GM18951 (cell line): ENCODE measurements around the gene GET4.

Experiments
- POLR2A ChIP-seq: IDR thresholded peaks from 4 replicates; pipeline ENCODE4 v1.6.1; 2011; ENCODE audit warnings: mild to moderate bottlenecking; ENCODE audit not compliant: insufficient read length, insufficient read depth; ENCODE audit errors: extremely low read depth
- in situ Hi-C: fragments of 300-500 bp; cut with MboI; formaldehyde crosslinking; loops from one replicate; pipeline ENCODE4 v1.12.0; 2022; ENCODE audit warnings: low sequenced_read_pairs, mixed read lengths, inconsistent platforms; ENCODE audit not compliant: unreplicated experiment

Gene GET4

DNA sequence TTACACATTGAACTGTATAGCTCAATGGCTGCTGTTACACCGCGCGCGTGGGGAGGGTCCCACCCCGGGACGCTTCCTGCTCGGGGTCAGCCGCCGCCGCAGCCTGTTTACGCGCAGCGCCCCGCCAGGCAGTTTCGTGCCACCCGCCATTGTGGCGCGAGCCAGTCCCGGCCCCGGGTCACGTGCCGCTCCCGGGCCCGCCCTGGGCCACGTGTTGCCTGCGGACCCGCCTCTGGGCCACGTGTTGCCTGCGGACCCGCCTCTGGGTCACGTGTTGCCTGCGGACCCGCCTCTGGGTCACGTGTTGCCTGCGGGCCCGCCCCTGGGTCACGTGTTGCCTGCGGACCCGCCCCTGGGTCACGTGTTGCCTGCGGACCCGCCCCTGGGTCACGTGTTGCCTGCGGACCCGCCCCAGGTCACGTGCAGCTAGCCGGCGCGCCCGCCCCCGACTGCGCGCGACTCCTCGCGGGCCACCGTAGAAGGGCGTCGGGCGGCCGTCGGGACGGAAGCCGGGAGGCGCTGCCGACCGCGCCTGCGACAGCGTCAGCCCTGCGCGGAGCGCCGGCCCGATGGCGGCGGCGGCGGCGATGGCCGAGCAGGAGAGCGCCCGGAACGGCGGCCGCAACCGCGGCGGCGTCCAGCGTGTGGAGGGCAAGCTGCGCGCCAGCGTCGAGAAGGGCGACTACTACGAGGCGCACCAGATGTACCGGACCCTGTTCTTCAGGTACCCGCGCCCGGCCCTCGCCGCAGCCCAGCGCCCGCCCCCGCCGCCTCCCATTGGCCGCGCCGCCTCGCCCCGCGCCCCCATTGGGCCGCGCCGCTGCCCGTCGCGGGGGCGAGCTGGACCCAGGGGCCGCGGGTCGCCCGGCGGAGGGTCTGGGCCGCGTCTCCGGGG lies at the start of gene GET4:
TSS of gene GET4 (plus strand) at position 478 of the 895 bp plus-strand sequence. CDS start at position 570, 92 bp downstream.
- in situ Hi-C loops = no loop called here
- TF ChIP-seq POLR2A = peak; percentile 91

- TF ChIP-seq POLR2A = no peak
- in situ Hi-C loops = no loop called here
Measured at GRCh38 chr7:828793-829561, 47.4 kb upstream of the GET4 start.

DNA sequence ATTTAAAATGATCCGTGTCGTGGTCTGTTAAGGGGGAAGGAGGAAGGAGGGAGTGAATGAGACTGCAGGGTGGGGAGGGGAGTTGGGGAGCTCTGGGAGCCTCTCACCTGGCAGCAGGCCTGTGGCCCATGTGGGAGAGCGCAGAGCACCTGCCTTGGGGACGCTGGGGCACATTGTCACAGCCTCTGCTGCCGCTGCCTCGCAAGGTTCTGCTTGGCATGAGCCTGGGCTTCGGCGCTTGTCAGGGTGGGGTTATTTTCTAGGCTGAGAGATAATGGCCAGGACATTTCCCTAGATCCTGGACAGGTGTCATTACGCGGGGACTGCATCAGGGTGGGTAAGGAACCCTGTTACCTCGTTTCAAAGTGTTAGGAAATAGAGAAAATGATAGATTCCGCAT lies 46.3 kb upstream of the GET4 start:
- TF ChIP-seq POLR2A = no peak
- in situ Hi-C loops = no loop called here

DNA sequence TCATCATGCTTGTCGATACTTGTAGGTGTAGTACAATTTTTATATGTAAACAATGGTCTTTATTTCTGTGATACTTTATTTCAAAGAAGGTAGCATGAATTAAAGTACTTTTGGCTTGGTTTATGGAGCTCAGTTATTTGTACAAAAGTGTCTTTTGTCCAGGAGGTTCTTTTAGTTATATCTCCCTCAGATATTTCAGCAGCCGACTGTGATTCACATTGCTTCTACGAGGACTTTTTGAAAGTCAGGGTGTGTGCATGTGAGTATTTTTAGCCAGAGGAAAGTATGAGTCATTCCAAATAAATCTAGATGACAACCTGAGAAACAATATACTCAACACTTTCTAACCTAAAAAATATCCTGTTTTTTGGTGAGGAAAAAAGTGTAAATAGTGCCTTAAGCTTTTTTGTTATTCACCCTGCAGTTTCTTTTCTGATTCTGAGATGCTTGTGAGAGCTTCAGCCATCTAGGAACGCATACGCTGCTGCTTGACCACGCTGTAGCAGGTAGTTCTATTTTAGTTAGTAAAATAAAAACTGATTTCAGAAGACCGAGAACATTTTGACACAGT lies 44.7 kb upstream of the GET4 start:
- TF ChIP-seq POLR2A = no peak
- in situ Hi-C loops = no loop called here

DNA sequence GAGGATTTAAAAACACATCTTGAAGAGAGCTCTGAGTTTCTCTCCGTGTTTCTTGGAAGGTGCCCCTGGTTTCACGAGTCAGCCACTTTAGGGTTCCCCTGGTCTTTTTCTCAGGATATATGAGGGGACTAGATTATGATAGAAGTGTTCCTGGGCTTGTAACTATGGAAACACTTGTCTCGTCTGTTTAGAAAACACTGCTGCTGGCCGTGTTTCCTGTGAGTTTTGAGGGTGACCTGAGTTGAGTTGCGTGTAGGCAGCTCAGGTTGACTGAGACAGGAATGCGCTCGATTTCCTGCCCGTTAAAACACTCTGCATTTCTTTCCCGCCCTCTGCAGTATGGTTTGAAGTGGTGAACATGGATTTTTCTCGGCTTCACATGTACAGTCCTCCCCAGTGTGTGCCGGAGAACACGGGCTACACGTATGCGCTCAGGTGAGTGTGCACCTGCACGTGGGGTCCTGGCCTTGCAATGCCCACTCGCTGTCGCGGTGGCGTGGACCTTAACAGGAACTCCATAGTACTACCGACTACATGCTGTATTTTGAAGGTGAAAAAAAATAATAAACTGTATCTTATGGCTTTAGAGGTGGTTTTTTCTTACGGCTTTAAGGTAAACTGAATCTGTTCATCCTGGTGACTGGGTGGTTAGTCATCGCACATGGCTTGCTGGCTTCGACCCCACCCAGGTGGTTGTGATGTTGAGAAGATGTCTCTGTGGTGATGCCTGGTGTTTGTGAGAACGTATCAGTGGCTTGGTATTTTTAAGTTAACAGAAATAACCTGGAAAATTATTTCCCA lies 44.0 kb upstream of the GET4 start, which contains the start of gene SUN1:
TSS of gene SUN1 (plus strand) at position 310 of the 801 bp plus-strand sequence. CDS start at position 359, 49 bp downstream.
- in situ Hi-C loops = no loop called here
- no peak for TF ChIP-seq POLR2A

- in situ Hi-C loops = no loop called here
- no peak for TF ChIP-seq POLR2A
Measured at GRCh38 chr7:832968-833424, 43.4 kb upstream of the GET4 start.

DNA sequence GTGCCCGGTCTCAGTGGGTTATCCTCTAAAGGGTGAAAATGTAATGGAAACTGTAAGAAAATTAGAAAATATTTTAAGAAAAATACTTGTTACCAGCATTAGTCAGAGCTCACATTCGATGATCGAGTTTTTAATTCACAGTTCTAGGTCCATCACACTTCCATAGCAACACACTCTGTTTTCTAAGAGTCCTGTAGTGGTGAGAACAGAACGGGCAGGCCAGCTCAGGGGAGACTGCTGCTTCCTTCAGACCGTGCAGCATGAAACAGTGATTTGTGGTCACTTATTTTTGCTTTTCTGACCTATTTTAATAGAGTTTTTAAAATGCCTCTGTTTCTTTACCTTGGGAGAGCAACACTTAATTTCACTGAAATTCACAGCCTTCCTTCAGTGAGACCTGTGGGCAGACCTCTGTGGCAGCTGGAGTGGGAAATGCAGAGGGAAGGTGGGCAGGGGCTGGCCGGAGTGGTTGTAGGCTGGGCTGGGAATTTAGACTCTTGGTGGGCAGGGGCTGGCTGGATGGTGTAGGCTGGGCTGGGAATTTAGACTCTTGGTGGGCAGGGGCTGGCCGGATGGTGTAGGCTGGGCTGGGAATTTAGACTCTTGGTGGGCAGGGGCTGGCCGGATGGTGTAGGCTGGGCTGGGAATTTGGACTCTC lies 42.6 kb upstream of the GET4 start:
- TF ChIP-seq POLR2A = no peak
- in situ Hi-C loops = no loop called here

DNA sequence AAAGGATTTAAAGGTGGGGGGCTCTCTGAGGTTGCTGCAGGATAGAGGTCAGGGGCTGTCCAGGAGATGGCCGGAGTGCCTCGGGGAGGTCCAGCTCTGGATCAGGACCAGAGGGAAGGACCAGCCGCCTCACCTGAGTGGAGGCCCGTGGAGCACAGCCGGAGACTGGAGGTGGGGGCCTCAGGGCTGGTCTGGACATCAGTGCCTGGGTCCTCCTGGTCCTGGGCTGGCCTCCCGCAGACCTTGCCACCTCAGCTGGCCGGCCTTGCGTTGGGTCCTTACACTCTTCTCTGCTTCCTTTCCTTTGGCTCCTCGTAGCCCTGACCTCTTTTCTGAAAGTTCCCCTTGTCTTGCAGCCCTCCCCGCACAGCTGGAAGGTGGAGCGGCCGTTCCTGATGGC lies 42.1 kb upstream of the GET4 start:
- TF ChIP-seq POLR2A = no peak
- in situ Hi-C loops = no loop called here

DNA sequence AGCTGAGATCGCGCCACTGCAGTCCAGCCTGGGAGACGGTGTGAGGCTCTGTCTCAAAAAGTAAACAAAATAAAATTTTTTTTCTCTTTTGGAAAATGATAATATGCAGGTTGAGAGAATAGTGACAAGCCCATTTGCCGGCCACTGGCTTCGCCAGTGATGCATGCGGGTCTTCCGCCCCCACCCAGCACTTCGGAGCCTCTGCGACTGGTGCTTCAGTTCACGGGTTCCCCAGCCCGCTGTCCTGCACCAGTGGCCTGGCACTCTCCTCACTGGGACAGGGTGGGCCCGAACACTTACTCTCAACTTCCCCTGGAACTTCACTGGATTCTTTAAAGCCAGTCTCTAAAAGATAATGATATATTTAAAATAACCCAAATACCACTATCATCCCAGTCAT lies 41.3 kb upstream of the GET4 start:
- in situ Hi-C loops = no loop called here
- no peak for TF ChIP-seq POLR2A

GRCh38 chr7:835485-836401 lies 40.6 kb upstream of the GET4 start:
- TF ChIP-seq POLR2A = no peak
- in situ Hi-C loops = no loop called here

- no peak for TF ChIP-seq POLR2A
- in situ Hi-C loops = no loop called here
Measured at GRCh38 chr7:836429-836828, 39.9 kb upstream of the GET4 start.
